OCI-LY1 (cell line): ENCODE data around the gene SLC39A2.

ENCODE experiments used
- EZH2 ChIP-seq: fragments of 200-600 bp; sonication (generic), shearing (Covaris generic); IDR thresholded peaks from 2 replicates; pipeline ENCODE4 v1.8.0; 2017; ENCODE audit warnings: borderline replicate concordance, mixed run types, mild to moderate bottlenecking, antibody characterized with exemption, low read length, moderate library complexity, mixed read lengths
- TF ChIP-seq, protein P1 (sequence below): fragments of 200-600 bp; sonication (generic), shearing (Covaris generic); IDR thresholded peaks from 2 replicates; pipeline ENCODE4 v1.5.1; 2017; ENCODE audit warnings: mild to moderate bottlenecking, antibody characterized with exemption, low read length, moderate library complexity, mixed read lengths

DNA sequence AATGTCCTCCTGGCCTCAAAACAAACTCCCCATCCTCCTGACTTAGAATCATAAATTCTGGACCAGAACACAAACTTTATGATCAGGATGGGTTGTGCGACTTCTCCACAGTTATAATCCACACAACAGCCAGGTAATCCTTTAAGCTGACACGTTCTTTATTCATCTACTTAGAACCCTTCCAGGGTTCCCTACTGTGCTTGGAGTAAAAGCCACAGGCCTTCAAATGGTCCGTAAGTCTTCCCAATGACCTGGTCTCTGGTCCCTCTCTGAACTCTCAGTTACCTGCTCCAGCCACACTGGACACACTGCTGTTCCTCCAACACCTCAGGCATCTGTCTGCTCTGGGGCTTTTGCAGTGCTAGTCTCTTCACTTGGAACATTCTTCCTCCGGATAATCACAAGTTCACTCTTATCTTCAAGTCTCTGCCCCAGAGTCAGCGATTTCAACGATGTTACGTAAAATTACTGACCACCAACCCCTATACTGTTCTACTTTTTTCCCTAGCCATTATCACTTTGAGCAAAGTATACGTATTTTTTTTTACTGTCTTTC, 41.4 kb downstream of the SLC39A2 start:
- no peak for TF ChIP-seq EZH2
- TF ChIP-seq, protein P1, sequence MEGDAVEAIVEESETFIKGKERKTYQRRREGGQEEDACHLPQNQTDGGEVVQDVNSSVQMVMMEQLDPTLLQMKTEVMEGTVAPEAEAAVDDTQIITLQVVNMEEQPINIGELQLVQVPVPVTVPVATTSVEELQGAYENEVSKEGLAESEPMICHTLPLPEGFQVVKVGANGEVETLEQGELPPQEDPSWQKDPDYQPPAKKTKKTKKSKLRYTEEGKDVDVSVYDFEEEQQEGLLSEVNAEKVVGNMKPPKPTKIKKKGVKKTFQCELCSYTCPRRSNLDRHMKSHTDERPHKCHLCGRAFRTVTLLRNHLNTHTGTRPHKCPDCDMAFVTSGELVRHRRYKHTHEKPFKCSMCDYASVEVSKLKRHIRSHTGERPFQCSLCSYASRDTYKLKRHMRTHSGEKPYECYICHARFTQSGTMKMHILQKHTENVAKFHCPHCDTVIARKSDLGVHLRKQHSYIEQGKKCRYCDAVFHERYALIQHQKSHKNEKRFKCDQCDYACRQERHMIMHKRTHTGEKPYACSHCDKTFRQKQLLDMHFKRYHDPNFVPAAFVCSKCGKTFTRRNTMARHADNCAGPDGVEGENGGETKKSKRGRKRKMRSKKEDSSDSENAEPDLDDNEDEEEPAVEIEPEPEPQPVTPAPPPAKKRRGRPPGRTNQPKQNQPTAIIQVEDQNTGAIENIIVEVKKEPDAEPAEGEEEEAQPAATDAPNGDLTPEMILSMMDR = no peak
